Measurements from ENCODE around the gene ARFIP2. TPM values are rescaled to one million over a fixed set of nuclear protein-coding genes. Genes with fewer than 3 reads are reported as not detected.

ARFIP2 gene
- polyA plus RNA-seq, 3 donors: 65.5 to 74.7 (median 72.5) TPM

- DNase-seq (ENCODE audit: extremely low read depth in 1 of 11, low read depth in 9 of 11, low spot score in 4 of 11): peak; percentile 79 to 95 (median 89)
These were observed 12.2 kb downstream of the ARFIP2 start for GRCh38 chr11:6468712-6469495.

- no peak for DNase-seq (ENCODE audit: extremely low read depth in 1 of 11, low read depth in 9 of 11, low spot score in 4 of 11)
These were observed 22.1 kb downstream of the ARFIP2 start for GRCh38 chr11:6459099-6459450.

GRCh38 chr11:6458352-6459098, 22.6 kb downstream of the ARFIP2 start:
- DNase-seq (ENCODE audit: extremely low read depth in 1 of 11, low read depth in 9 of 11, low spot score in 4 of 11): no peak

GRCh38 chr11:6457581-6458320, 23.4 kb downstream of the ARFIP2 start:
- no peak for DNase-seq (ENCODE audit: extremely low read depth in 1 of 11, low read depth in 9 of 11, low spot score in 4 of 11)

- DNase-seq (ENCODE audit: extremely low read depth in 1 of 11, low read depth in 9 of 11, low spot score in 4 of 11): no peak
These were observed 24.6 kb downstream of the ARFIP2 start for GRCh38 chr11:6456361-6457073.

GRCh38 chr11:6455070-6455469, 26.1 kb downstream of the ARFIP2 start:
- DNase-seq (ENCODE audit: extremely low read depth in 1 of 11, low read depth in 9 of 11, low spot score in 4 of 11): peak in 2 of 11 donors; percentile 28 to 47

- no peak for DNase-seq (ENCODE audit: extremely low read depth in 1 of 11, low read depth in 9 of 11, low spot score in 4 of 11)
These were observed 28.0 kb downstream of the ARFIP2 start for GRCh38 chr11:6453152-6453551.

GRCh38 chr11:6452219-6452618, 28.9 kb downstream of the ARFIP2 start:
- DNase-seq (ENCODE audit: extremely low read depth in 1 of 11, low read depth in 9 of 11, low spot score in 4 of 11): no peak

- no peak for DNase-seq (ENCODE audit: extremely low read depth in 1 of 11, low read depth in 9 of 11, low spot score in 4 of 11)
These were observed 32.6 kb downstream of the ARFIP2 start for GRCh38 chr11:6448574-6448973.

- peak in 5 of 11 donors; percentile 13 to 30 (median 24) for DNase-seq (ENCODE audit: extremely low read depth in 1 of 11, low read depth in 9 of 11, low spot score in 4 of 11)
These were observed 37.7 kb downstream of the ARFIP2 start for GRCh38 chr11:6443269-6444003.

- no peak for DNase-seq (ENCODE audit: extremely low read depth in 1 of 11, low read depth in 9 of 11, low spot score in 4 of 11)
These were observed 38.7 kb downstream of the ARFIP2 start for GRCh38 chr11:6442441-6442840.

- DNase-seq (ENCODE audit: extremely low read depth in 1 of 11, low read depth in 9 of 11, low spot score in 4 of 11): no peak
These were observed 40.2 kb downstream of the ARFIP2 start, which contains the start of gene HPX for GRCh38 chr11:6440906-6441358. Gene HPX (minus strand): TSS chr11:6440987. CDS start chr11:6440963, 24 bp downstream.

GRCh38 chr11:6438979-6439571, 42.1 kb downstream of the ARFIP2 start:
- DNase-seq (ENCODE audit: extremely low read depth in 1 of 11, low read depth in 9 of 11, low spot score in 4 of 11): peak in 6 of 11 donors; percentile 19 to 40 (median 24)

- no peak for DNase-seq (ENCODE audit: extremely low read depth in 1 of 11, low read depth in 9 of 11, low spot score in 4 of 11)
These were observed 43.1 kb downstream of the ARFIP2 start for GRCh38 chr11:6437993-6438392.

- no peak for DNase-seq (ENCODE audit: extremely low read depth in 1 of 11, low read depth in 9 of 11, low spot score in 4 of 11)
These were observed 43.7 kb downstream of the ARFIP2 start for GRCh38 chr11:6437423-6437822.

- no peak for DNase-seq (ENCODE audit: extremely low read depth in 1 of 11, low read depth in 9 of 11, low spot score in 4 of 11)
These were observed 47.0 kb downstream of the ARFIP2 start for GRCh38 chr11:6433998-6434660.

GRCh38 chr11:6431861-6432260, 49.3 kb downstream of the ARFIP2 start:
- no peak for DNase-seq (ENCODE audit: extremely low read depth in 1 of 11, low read depth in 9 of 11, low spot score in 4 of 11)
